HUDEP-2 (cell line): ENCODE data around the gene THAP2.
"Not testable (repeated sequence)": the region's sequence is repeated elsewhere in the genome, so short reads cannot be mapped to it uniquely, and the experiment has no call there.

Source experiments
- DNase-seq, 76 experiments: peaks; one replicate each; lab custom pipeline; 2025; ENCODE audit not compliant: unreplicated experiment in 76 of 76; lab: John Stamatoyannopoulos, UW

THAP2 gene

DNA sequence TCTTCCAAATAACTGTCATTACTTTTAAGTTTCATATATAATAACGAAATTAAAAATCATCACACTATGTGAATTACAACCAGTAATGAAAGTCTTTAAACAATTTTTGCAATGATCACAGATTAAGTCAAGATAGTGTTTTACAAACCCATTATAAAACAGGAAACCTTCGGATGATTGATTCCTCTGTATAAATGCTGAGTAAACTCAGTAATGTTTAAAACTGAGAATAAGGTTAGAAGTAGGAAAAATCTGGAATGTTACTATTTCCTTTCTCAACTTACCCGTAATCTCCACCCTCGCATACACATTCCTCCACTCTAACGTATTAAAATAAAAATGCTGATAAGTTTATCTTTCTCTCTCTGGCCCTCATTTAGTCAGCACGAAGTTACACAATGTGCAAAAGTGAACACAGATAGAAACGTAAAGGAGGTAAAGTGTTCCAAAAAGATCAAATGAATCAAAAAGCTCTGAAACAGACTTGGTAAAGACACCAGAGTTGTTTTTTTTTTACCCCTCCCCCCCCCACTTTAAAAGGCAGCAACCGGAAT lies 2.0 kb upstream of the THAP2 start:
- peak in 13 of 76 experiments; percentile 11 to 70 (median 27) for DNase-seq

DNA sequence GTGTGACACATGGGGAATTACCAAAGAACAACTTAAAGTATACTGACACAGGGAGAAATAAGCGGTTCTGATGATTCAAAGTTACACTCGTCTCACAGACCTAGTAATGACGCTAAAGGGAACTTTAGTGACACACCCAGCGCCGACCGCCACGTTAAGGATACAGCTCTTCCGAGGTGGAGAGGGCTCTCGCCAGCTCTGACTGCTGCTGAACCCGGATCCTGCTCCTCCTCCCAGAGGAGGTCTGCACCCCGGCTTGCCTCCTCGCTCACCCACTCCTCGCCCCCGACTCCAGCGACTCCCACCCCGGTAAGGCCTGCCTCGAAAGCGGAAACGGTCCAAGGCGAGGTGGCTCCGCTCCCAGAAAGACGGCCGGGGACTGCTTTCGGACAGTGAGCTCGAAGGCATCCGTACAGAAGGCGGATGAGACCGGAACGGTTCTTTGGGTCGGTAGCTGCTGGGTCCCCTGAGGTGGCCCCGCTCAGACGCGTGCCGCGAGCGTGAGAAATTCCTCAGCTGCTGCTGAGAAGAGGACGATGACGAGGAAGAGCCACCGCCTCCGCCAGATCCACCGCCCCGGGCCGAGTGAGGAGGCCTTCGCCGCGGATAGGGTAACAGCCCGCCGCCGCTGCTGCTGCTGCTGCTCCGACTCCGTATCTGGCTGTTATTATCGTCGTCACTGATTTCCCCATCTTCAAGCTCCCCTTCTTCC lies 1.1 kb upstream of the THAP2 start:
- peak in 46 of 76 experiments; percentile 12 to 86 (median 40) for DNase-seq

DNA sequence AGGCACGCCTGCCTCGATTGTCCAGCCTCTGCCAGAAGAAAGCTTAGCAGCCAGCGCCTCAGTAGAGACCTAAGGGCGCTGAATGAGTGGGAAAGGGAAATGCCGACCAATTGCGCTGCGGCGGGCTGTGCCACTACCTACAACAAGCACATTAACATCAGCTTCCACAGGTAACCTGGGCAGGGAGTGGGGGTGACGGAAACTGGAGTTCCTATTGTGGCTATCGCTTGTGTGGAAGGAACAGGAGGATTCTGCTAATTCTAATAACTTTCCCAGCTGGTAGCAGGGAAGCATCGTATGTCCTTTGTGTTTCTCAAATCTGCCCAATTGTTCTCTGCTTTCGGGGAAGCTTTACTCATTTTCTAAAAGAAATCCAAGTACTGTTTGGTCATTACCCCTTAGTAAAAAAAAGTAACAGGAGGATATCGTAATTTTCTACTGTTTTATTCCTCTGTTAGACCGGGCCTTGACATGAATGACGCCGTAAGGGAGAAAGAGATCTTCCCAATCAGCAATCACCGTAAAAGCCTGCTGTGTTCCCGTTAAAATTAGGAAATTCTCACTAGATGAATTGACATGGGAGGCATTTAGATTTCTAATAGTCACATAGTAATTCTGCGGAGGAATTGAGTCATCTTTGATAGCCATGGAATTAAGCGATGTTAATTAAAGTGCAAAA lies 449 bp downstream of the THAP2 start:
- DNase-seq, result no peak

DNA sequence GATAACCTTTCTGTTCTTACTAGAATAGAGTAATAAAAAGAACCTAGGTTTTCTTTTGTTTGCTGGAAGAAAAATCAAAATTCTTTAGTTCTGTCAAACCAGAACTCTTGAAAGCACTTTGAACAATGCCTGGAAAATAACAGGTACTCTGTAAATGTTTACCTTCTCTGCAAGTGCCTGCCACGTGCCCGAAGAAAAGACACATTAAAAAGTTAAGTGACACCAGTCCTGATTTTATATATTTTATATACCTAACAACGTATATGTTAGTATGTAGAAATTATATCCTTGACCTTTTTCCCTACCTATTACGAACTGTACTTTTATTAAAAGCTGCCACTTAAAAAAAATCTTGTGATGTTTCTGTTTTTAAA lies 976 bp downstream of the THAP2 start:
- peak in 1 of 76 experiments; percentile 21 for DNase-seq

DNA sequence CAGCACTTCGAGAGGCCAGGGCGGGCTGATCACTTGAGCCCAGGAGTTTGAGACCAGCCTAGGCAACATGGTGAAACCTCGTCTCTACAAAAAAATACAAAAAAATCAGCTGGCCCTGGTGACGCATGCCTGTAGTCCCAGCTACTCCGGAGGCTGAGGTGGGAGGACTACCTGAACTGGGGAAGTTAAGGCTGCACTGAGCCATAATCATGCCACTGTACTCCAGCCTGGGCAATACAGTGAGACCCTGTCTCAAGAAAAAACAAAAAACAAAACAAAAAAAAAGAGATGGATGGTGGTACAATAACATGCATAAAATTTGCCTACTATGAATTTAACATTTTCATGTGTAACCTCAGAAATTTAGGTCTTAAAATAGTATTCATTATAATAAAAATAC lies 2.2 kb downstream of the THAP2 start:
- DNase-seq, result no peak

DNA sequence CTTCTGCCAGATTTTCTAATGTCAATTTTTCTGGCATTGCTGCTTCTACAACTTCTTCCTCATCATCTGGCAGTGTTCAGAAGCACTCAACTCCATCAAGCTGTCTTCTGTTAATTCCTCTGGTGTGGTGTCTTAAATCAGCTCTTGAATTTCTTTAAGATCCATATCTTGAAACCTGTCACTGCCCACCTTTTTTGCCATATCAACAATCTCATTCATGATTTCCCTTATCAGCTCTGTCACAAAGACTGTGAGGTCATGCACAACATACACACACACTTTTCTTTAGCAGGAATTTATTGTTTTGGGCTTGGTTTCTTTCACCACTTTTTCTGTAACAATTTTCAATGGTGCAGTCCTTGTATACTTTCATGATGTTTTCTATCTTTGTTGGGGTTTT lies 7.2 kb downstream of the THAP2 start:
- DNase-seq, result no peak

DNA sequence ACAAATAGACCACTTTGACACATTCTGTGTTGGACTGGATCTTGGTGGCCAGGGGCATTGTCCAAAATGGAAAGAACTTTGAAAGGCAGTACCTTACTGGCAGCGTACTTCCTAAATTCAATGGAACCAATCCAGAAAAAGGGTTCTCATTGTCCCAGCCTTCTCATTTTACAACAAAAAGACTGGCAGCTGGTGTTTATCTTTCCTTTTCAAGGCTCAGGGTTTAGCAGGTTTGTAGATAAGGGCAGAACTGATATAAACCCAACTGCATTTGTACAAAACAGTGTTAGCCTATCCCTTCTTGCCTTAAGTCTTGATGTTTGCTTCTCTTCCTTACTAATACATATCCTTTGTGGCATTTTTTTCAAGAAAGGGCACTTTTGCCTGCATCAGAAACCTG lies 7.7 kb downstream of the THAP2 start:
- peak in 40 of 76 experiments; percentile 4 to 87 (median 64) for DNase-seq

DNA sequence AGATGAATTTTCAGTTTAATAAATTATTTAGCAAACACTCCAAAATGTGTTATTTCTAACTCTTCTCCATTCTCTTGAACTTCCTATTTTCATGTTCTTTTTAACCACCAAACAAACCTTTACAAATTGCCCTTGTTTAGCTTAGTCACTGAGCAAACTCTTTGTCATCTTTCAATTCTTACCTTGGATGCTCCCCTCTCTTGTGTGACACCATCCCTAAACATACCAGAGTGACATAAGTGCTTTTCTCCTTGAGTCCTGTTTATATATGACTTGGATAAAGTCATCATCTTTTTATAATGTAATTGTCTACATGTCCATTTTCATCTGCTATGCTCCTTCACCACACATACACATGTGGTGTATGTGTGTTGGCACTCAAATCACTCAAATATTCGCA lies 18.4 kb downstream of the THAP2 start:
- no peak for DNase-seq

DNA sequence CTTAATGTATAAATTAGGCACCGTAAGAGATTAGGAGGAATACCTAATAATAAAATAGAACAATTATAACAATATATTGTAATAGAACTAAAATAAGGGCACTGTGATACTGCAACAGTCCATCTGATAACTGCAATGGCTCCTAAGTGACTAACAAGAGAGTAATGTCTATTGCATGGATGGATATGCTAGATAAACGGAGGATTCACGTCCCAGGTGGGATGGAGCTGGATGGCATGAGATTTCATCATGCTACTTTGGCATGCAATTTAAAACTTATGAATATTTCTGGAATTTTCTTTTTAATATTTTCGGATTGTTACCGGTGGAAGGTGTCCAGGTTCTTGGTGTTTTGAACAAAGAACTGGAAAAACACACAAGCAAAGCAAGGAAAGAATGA lies 19.5 kb downstream of the THAP2 start:
- DNase-seq, result no peak

DNA sequence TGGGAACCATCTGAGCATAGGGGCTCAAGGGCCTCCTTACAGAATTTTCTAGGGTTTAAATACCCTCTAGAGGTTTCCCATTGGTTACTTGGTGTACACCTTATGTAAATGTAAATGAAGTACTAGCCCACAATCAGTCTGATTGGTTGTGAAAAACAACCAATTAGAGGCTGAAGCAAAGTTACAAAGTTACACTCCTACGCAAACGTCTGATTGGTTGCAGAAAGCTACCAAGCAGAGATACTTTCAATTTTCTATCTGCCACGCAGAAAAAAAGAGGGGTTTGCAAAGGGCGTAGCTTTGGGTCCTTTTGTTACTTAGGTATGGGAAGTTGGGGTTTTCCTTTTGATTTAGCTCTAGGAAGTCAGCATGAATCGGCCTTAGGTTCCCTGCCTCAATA lies 20.0 kb downstream of the THAP2 start:
- DNase-seq, result peak in 1 of 76 experiments; percentile 14

DNA sequence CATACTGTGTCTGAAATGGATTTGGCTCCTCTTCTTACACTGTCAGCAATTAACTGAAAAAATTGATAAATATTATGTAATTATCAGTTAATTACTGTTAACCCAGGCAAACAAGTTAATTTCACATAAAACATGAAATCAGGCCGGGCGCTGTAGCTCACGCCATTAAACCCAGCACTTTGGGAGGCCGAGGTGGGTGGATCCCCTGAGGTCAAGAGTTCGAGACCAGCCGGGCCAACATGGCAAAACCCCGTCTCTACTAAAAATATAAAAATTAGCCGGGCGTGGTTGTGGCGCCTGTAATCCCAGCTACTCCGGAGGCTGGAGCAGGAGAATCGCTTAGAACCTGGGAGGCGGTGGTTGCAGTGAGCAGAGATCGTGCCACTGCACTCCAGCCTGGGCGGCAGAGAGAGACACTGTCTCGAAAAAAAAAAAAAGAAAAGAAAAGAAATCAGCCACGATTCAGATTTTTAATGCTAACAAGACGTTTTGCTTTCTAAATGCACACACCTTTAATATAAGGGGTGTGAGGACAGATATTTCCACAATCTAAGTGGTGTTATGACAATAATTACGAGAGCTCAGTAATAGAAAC lies 21.3 kb downstream of the THAP2 start:
- DNase-seq, result no peak

DNA sequence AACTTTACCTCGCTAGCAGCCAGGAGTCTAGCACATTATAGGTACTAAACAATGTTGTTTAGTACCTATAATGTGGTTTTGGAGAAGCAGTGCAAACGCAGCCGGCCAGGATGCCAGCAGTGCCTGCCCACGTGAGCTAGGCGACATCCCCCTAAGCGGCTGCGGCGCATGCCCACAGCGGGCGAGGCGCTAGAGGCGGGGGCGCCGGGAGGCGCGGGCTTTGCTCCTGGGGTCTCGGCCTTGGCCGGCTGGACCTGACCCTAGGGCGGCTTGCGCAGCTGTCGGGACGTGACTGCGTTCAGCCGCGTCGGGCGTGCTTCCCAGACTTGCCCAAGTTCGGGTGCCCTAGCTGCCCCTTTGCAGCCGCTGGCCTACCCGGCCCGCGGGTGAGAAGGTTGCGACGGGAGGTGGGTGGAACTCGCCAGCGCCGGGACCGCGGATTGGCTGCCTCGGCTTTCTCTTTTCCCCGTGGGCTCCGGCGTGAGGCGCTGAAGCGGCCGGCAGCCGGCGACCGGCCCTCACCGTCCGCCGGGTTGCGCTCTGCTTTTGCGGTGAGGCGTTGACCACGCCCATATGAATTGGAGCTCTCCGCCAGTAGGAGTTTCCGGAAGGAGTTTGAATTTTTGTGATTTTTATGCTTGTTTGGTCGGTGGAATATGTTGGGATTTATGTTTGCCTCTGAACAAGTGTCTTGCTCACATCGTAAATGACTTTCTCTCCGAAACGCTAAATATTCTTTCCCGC lies 22.0 kb downstream of the THAP2 start, which contains the start of gene TMEM19:
Gene TMEM19 (plus strand): TSS at position 169 of the 744 bp plus-strand sequence. CDS start 599 bp downstream, outside the sequence.
- DNase-seq, result peak in 75 of 76 experiments; percentile 26 to 96 (median 82)

DNA sequence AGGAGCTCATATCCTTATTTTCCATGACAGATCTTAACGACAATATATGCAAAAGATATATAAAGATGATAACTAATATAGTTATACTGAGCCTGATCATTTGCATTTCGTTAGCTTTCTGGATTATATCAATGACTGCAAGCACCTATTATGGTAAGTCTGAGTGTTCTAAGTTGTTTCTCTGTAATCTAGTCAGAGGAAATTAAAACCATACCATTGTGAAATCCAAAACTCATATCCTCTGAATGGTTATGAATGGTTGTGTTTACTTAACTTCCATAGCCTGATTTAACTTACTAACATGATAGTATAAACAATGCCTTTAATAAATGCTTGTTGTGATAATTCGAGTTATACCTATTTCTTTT lies 22.5 kb downstream of the THAP2 start:
- DNase-seq, result no peak

DNA sequence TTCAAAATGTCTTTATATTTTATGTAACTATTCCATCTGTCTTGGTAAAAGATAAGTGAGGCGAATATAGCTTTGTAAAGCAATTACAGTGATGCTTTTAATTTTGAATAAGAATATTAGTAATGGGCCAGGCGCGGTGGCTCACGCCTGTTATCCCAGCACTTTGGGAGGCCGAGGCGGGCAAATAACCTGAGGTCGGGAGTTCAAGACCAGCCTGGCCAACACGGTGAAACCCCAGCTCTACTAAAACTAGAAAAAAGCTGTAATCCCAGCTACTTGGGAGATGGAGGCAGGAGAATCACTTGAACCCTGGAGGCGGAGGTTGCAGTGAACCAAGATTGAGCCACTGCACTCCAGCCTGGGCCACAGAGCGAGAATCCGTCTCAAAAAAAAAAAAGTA lies 23.1 kb downstream of the THAP2 start:
- not testable (repeated sequence) for DNase-seq

DNA sequence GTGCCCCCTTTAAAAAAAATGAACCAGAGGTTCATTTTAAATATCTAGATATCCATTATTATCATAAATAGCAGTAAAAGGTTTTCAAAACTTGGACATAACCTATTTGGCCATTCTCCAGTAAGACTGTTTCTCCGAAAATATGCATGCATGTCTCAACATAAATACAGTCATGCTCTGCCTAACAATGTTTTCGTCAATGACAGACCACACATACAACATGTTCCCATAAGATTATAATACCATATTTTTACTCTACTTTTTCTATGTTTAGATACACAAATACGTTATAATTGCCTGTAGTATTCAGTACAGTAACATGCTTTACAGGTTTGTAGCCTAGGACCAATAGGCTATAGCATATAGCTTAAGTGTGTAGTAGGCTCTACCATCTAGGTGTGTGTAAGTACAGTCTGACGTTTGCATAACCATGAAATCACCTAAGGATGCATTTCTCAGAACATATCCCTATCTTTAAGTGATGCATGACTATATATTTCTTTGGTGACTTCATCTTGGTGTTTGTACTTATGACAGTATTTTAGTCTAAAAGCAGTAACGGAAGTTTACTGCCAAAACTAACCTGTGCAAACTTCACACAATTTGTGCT lies 25.0 kb downstream of the THAP2 start:
- no peak for DNase-seq

DNA sequence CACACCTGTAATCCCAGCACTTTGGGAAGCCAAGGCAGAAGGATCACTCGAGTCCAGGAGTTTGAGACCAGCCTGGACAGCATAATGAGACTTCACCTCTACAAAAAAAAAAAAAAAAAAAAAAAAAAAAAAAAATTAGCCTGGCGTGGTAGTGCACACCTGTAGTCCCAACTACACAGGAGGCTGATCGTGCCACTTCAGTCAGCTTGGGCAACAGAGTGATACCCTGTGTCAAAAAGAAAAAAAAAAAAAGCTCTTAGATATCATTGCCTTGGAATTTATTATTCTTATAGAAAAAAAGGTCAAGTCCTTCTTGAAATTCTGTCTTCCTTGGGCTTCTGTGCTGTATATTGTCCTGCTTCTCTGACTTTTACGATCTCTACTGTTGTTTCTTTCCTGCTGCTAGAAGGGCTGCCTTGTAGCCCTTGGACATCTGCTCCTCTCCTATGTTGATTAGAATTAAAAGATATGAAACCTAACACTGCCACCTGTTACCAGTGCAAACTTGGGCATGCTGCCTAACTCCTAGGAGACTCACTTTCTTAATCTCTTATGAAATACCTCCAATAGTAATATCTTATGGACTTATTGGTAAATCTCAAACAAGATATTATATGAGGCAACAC lies 27.5 kb downstream of the THAP2 start:
- DNase-seq, result peak in 9 of 76 experiments; percentile 2 to 23 (median 14)

DNA sequence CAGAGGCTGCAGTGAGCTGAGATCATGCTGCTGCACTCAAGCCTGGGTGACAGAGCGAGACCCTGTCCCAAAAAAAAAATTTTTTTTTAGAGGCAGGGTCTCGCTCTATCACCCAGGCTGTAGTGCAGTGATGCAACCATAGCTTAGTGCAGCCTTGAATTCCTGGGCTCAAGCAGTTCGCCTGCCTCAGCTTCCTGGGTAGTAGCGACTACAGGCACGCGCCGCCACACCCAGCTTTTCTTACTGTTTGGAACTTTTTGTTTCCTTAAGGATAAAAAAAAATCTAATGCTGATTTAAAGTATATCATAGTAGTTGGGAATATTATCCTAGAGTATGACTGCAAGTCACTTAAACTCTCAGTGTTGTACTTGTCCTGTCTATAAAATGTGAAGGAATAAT lies 29.0 kb downstream of the THAP2 start:
- DNase-seq, result no peak

DNA sequence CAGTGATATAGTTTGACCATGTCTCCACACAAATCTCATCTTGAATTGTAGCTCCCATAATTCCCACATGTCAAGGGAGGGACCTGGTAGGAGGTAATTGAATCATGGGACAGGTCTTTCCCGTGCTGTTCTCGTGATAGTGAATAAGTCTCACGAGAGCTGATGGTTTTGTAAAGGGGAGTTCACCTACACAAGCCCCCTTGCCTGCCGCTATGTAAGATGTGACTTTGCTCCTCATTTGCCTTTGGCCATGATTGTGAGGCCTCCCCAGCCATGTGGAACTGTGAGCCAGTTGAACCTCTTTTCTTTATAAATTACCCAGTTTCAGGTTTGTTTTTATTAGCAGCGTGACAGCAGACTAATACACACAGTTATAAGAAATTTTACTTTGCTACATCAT lies 29.6 kb downstream of the THAP2 start:
- DNase-seq, result not testable (repeated sequence)

DNA sequence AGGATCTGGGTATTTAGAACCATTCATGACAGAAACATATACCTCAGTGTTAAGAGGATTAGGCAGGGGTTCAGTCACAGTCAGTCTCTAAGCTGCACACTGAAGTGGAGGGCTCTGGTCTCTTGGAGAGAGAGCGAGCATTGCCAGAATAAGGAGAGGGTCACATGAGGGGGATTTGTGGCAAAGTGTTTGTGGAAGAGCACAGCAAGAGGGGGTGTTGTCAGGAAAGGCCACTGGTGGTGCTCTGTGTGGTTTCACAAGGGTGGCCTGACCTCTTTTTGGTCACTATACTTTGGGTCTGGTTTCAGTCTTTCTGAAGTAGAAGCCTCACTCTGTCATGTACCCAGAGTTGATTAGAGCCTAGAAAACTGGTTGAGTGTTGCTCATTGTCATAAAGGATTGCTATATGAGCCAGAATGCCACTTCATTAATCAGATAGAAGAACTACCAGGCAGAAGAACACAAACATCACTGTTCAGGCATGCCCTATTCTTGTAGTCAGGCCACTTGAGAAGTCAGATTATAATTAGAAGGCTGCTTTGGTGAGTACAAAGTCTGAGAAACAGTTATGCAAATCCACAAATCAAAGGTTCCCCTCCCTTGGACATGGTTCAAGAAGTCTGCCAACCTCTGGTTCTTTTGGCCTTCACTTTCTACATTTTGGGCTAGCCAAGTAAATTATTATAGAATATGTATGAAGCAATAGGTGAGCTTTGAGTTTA lies 30.2 kb downstream of the THAP2 start:
- no peak for DNase-seq
